ENCODE results near the gene COL23A1. TPM values are rescaled to one million over a fixed set of nuclear protein-coding genes. Genes with fewer than 3 reads are reported as not detected.
A peak's percentile ranks its signal among the peaks of the same experiment; 100 is the strongest.

Gene COL23A1
- total and polyA plus RNA-seq, 2 of the 8 experiments (the other 6 are each of a cell fraction or from before 2014, with no cell fraction given): 3.1 to 4.7 TPM

DNA sequence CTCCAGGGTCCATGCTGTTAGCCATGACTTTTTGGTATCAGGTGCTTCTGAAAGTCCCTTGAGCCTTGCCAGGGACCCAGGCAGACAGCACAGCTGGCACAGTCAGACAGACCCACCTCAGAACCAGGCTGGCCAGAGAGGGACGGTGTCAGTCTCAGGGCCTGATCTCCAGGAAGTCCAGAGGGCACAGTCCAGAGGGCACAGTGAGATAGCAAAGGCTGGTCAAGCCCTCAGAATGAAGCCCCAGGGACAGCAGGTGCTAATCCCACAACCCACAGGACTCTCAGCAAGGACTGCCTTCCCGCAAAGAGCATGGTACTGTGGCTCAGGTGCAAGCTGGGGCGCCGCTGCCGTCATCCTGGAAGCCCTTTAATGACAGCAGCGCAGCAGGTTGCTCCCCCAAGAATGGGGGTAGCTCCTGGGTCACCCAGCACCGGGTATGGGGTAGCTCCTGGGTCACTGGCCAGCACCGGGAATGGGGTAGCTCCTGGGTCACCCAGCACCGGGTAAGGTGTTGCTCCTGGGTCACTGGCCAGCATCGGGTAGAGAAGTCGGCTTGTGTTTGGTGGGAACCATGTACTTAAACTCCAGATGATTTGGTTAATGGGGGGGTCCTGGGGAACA lies 252.0 kb downstream of the COL23A1 start:
- Histone ChIP-seq H4K91ac (replicated peaks; ENCODE audit: insufficient read length, low read length) (no peak overlapping the region), H3K23ac (ENCODE audit: insufficient read length) (no peak overlapping the region), H2BK12ac (ENCODE audit: low read depth, low read length) (no peak overlapping the region), H3K79me1 (ENCODE audit: low read depth, low read length) (no peaks in the 10 kb centered on the region), H3K27me3 (replicated peaks in 1 of 4; ENCODE audit: control insufficient read depth in 3 of 4, extremely low read depth in 1 of 4, insufficient read depth in 3 of 4, low read length in 3 of 4) (no peaks in the 10 kb centered on the region), H2AFZ (ENCODE audit: low read length) (no peak overlapping the region), H3K14ac (ENCODE audit: insufficient read length) (no peak overlapping the region), H2BK120ac (replicated peaks; ENCODE audit: low read depth, low read length) (no peak overlapping the region), H3K79me2 (ENCODE audit: control insufficient read depth in 1 of 2, insufficient read depth in 2 of 2, low read length in 2 of 2) (no peaks in the 10 kb centered on the region), H2BK20ac (ENCODE audit: low read length) (no peak overlapping the region), H3K4me2 (ENCODE audit: insufficient read depth in 1 of 2, low read depth in 2 of 2, low read length in 2 of 2) (no peak overlapping the region), H3K23me2 (ENCODE audit: low read depth, low read length) (0 out of 2 replicates have a peak, but pooled peaks cover 1% of the 10 kb centered on the region), H3K4ac (replicated peaks; ENCODE audit: insufficient read length, low read depth, low read length) (no peak overlapping the region), H3K18ac (ENCODE audit: extremely low read depth, low read length) (no peak overlapping the region), H3K4me1 (replicated peaks in 1 of 4; ENCODE audit: control insufficient read depth in 3 of 4, insufficient read depth in 4 of 4, low read length in 3 of 4) (peaks cover 0 to 5% (median 0%) of the 10 kb centered on the region in 4 experiments; a peak in 1 of 7 replicates), H2BK15ac (ENCODE audit: low read length) (no peak overlapping the region), H3K27ac (ENCODE audit: low read depth, low read length) (no peak overlapping the region), H2BK5ac (ENCODE audit: low read depth, low read length) (no peak overlapping the region), H3K36me3 (ENCODE audit: control insufficient read depth in 2 of 4, insufficient read depth in 4 of 4, low read length in 3 of 4) (no peaks in the 10 kb centered on the region), H3K56ac (replicated peaks; ENCODE audit: insufficient read length, low read depth, low read length) (no peak overlapping the region), H4K5ac (ENCODE audit: insufficient read length, low read depth, low read length) (no peak overlapping the region), H4K8ac (ENCODE audit: extremely low read depth, insufficient read depth, low read length) (no peak overlapping the region), H3K9me3 (ENCODE audit: insufficient read depth in 2 of 2, low read depth in 1 of 2, low read length in 1 of 2) (no peaks in the 10 kb centered on the region), H4K20me1 (replicated peaks in 1 of 2; ENCODE audit: control insufficient read depth in 1 of 2, insufficient read depth in 2 of 2, low read length in 2 of 2) (peaks cover 0 to 2% of the 10 kb centered on the region in 2 experiments), H3K9ac (replicated peaks in 1 of 4; ENCODE audit: extremely low read depth in 1 of 4, low read depth in 3 of 4, low read length in 3 of 4) (no peak overlapping the region), H2AK5ac (ENCODE audit: low read depth, low read length) (no peak overlapping the region), H3K4me3 (ENCODE audit: extremely low read depth in 1 of 4, insufficient read depth in 2 of 4, low read depth in 3 of 4, low read length in 4 of 4) (no peak overlapping the region)
- POLR2A ChIA-PET (ENCODE audit: partially characterized antibody): interaction anchor here (2.0 kb wide), 1 partner anchor 13 kb away, joined by 5 read pairs; no protein-coding TSS in a partner anchor
- no peak for FAIRE-seq
- no peak for TF ChIP-seq SIX5 (IDR thresholded peaks at IDR 0.05; ENCODE audit: low read depth, low read length)
- no peak for TF ChIP-seq EGR1 (IDR thresholded peaks at IDR 0.05; ENCODE audit: borderline replicate concordance, low read depth, low read length)
- TF ChIP-seq BACH1 (IDR thresholded peaks at IDR 0.05; ENCODE audit: low read length): no peak
- no peak for TF ChIP-seq HDAC2 (IDR thresholded peaks at IDR 0.05; ENCODE audit: borderline replicate concordance in 1 of 2, low read depth in 2 of 2, low read length in 2 of 2)
- 86% methylated on average over 11 of the region's 11 CpGs; no CpG with 5 or more reads in 1 of the 2 experiments for WGBS, 2 experiments (ENCODE audit: extremely low coverage in 1 of 2, insufficient coverage in 1 of 2, insufficient read length in 1 of 2, insufficient replicate concordance in 2 of 2, low coverage in 1 of 2, low lambda C conversion rate in 2 of 2, missing lambda C conversion rate in 1 of 2)
- CTCF ChIA-PET (ENCODE audit: partially characterized antibody): interaction anchor here (0.7 to 1.2 kb wide), 5 partner anchors 7 to 214 kb away, joined by 3 to 4 read pairs (median 3); no protein-coding TSS in a partner anchor
- peak in 1 of 2 experiments; percentile 45 for DNase-seq (ENCODE audit: low read depth in 1 of 2, low spot score in 2 of 2)

All from H1 (cell line).